Measurements from ENCODE around the gene HTR6.
"Not testable (repeated sequence)": the region's sequence is repeated elsewhere in the genome, so short reads cannot be mapped to it uniquely, and the experiment has no call there.

DNA sequence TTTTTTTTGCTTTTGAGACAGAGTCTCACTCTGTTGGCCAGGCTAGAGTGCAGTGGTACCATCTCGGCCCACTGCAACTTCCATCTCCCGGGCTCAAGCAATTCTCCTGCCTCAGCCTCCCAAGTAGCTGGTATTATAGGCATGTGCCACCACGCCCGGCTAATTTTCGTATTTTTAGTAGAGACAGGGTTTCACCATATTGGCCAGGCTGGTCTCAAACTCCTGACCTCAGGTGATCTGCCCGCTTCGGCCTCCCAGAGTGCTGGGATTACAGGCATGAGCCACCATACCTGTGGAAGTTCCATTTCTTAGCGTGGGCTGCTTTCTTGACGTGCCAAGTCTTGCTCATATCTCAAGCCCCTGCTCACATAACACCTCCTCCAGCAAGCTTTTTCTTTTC is 29.6 kb upstream of the HTR6 start:
- TF ChIP-seq CTCF, POLR2A (IDR thresholded peaks at IDR 0.05): not testable (repeated sequence)

All from uterus (tissue), 2 donors.